HG02759 (cell line): ENCODE results near the gene PGPEP1.
"Not testable (repeated sequence)": the region's sequence is repeated elsewhere in the genome, so short reads cannot be mapped to it uniquely, and the experiment has no call there.

ENCODE experiments used
- ATAC-seq: cut with Tn5 transposase; IDR thresholded peaks from one replicate; pipeline ENCODE4 v1.9.1; 2021; ENCODE audit warnings: mild to moderate bottlenecking, moderate library complexity; ENCODE audit not compliant: unreplicated experiment

PGPEP1 gene

GRCh38 chr19:18363787-18364186 lies 23.4 kb downstream of the PGPEP1 start:
- ATAC-seq, result no peak

DNA sequence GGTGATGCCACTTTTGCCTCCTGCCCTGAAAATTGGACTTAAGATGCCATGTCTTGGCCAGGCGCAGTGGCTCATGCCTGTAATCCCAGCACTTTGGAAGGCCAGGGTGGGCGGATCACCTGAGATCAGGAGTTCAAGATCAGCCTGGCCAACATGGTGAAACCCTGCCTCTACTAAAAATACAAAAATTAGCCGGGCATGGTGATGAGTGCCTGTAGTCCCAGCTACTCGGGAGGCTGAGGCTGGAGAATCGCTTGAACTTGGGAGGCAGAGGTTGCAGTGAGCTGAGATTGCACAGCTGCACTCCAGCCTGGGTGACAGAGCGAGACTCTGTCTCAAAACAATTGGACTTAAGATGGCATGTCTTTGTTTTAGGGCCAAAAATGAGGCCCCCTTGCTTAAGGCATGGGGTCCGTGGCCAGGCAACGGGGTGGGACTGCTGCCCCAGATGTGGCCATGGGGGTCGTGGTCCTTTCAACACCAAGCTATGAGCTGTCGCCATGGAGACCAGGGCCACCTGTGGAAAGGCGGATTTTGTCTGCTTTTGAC lies 24.0 kb downstream of the PGPEP1 start:
- not testable (repeated sequence) for ATAC-seq

GRCh38 chr19:18364826-18365528 lies 24.6 kb downstream of the PGPEP1 start:
- ATAC-seq, result no peak

GRCh38 chr19:18366021-18366435 lies 25.6 kb downstream of the PGPEP1 start:
- ATAC-seq, result no peak

- no peak for ATAC-seq
Measured at GRCh38 chr19:18368504-18369222, 28.3 kb downstream of the PGPEP1 start.

- ATAC-seq, result no peak
Measured at GRCh38 chr19:18373407-18373891, 33.1 kb downstream of the PGPEP1 start.

- ATAC-seq, result peak; percentile 89
Measured at GRCh38 chr19:18373892-18374629, 33.7 kb downstream of the PGPEP1 start.

DNA sequence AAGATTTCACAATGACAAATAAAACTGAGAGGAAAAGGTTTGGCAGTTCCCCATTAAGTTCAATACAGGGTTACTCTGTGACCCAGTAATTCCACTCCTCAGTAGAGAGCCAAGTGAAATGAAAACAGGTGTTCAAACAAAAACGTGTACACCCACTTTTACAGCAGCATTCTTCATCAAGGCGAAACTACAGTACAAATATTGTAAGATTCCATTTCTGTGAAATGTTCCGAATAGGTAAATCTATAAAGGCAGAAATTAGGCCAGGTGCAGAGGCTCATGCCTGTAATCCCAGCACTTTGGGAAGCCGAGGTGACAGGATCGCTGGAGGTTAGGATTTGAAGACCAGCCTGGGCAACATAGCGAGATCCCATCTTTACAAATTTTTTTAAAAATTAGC lies 36.6 kb downstream of the PGPEP1 start:
- no peak for ATAC-seq

GRCh38 chr19:18379803-18380747 lies 39.7 kb downstream of the PGPEP1 start:
- ATAC-seq, result no peak

DNA sequence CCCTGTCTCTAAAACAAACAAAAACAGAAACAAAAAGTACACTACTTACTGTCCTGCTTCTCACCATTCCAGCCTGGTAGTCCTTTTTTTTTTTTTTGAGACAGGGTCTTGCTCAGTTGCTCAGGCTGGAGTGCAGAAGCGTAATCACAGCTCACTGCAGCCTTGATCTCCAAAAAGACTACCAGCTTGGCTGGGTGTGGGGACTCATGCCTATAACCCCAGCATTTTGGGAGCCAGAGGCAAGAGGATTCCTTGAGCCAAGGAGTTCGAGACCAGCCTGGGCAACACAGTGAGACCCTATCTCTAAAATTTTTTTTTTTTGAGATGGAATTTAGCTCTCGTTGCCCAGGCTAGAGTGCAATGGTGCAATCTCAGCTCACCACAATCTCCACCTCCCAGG lies 40.4 kb downstream of the PGPEP1 start:
- no peak for ATAC-seq

GRCh38 chr19:18383622-18384021 lies 43.2 kb downstream of the PGPEP1 start:
- ATAC-seq, result not testable (repeated sequence)

DNA sequence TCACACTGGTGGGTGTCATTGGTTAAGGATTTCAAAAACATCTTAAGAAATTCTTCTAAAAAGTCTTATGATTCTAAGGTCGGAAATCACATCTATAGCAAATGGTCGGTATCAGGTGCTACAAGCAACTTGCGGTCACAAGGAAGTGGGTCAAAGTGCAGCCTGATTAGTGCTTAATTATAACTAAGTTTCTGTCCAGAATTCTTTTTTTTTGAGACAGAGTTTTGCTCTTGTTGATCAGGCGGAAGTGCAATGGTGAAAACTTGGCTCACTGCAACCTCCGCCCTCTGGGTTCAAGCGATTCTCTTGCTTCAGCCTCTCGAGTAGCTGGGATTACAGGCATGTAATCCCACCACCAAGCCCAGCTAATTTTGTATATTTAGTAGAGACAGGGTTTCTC lies 44.4 kb downstream of the PGPEP1 start:
- no peak for ATAC-seq

GRCh38 chr19:18385359-18385674 lies 44.9 kb downstream of the PGPEP1 start:
- ATAC-seq, result no peak

- no peak for ATAC-seq
Measured at GRCh38 chr19:18385675-18386542, 45.5 kb downstream of the PGPEP1 start, which contains the start of gene GDF15. GDF15 (plus strand) TSS chr19:18386158; CDS start chr19:18386190, 32 bp downstream.

DNA sequence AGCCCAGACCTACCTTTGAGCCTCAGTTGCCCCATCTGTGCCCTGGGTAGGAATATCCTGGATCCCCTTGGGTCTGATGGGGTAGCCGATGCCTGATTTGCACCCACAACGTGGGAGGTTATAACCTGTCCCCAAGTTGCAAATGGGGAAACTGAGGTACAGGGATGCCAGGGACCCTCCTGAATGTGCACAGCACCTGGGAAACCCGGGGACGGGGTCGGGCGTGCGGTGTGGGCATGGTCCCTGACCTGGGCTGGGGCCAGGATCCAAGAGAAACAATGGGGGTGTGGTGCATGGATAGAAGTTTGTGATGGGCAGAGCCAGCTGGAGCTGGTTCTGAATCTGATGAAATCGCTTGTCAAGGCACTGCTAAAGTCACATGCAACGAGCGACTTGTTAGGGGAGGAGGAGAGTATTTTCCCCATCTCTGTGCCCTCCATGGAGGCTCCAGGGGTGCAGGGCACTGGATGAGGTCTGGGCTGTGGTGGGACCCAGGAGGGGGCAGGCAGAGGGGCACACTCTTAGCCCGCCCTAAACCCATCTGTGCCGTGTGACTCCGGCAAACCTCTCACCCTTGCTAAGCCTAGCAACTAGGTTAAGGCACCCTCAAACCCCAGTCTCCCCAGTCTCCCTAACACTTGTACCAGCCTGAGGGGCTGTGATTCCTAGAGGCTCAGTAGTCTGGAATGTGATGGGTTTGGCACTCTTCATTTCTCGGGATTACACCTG lies 46.3 kb downstream of the PGPEP1 start:
- ATAC-seq, result no peak

DNA sequence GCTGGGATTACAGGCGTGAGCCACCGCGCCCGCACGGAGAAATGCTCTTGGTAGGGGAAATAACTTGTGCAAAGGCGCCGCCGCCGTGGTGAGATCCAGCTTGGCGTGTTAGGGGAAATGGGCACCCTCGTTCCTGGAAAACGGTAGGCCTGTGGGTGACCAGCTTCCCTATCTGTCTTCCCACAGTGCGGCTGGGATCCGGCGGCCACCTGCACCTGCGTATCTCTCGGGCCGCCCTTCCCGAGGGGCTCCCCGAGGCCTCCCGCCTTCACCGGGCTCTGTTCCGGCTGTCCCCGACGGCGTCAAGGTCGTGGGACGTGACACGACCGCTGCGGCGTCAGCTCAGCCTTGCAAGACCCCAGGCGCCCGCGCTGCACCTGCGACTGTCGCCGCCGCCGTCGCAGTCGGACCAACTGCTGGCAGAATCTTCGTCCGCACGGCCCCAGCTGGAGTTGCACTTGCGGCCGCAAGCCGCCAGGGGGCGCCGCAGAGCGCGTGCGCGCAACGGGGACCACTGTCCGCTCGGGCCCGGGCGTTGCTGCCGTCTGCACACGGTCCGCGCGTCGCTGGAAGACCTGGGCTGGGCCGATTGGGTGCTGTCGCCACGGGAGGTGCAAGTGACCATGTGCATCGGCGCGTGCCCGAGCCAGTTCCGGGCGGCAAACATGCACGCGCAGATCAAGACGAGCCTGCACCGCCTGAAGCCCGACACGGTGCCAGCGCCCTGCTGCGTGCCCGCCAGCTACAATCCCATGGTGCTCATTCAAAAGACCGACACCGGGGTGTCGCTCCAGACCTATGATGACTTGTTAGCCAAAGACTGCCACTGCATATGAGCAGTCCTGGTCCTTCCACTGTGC lies 47.9 kb downstream of the PGPEP1 start:
- peak; percentile 79 for ATAC-seq

DNA sequence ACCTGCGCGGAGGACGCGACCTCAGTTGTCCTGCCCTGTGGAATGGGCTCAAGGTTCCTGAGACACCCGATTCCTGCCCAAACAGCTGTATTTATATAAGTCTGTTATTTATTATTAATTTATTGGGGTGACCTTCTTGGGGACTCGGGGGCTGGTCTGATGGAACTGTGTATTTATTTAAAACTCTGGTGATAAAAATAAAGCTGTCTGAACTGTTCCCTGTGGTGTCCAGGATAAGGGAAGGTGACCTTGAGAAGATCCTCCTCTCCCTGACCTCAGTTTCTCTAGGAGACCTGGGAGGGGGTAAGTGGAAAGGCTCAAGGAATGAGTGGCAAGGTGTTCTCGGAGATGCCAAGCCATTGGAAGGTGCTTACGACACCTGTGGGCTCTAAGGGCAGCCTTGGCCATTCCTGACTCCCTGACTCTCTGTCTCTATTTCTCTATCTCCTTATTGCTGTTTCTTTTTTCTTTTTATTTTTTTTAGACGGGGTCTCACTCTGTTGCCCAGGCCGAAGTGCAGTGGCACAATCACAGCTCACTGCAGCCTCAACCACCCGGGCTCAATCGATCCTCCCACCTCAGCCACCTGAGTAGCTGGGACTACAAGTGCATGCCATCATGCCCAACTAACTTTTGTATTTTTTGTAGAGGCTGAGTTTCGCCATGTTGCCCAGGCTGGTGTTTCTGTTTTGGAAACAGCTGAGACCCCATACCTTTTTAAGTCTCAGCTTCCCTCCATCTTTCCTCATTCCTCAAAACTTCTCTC lies 48.7 kb downstream of the PGPEP1 start:
- no peak for ATAC-seq
